ENCODE results near the gene FBXO9. TPM values are rescaled to one million over a fixed set of nuclear protein-coding genes. Genes with fewer than 3 reads are reported as not detected.

The FBXO9 gene
- total and polyA plus RNA-seq, 10 of the 15 experiments (the other 5 are each of a cell fraction or from before 2014, with no cell fraction given): 9.9 to 68.9 (median 31.3) TPM

DNA sequence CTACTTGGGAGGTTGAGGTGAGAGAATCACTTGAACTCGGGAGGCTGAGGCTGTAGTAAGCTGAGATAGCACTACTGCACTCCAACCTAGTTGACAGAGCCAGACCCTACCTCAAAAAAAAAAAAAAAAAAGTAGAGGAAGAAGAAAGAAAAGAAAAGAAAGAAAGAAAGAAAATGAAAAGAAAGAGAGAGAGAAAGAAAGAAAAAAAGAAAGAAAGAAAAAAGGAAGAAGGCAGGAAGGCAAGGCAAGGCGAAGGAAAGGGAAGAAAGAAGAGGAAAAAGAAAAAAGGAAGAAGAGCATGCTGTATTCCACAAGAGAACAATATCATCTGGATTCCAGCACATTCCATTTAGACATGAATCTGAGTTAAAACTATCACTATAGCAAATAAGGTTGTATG is 79.6 kb downstream of the FBXO9 start (continued):
- TF ChIP-seq FOXK2 (IDR thresholded peaks at IDR 0.05) (no peak), FOXM1 (IDR thresholded peaks at IDR 0.05; ENCODE audit: low read depth, low read length) (no peak), MYB (IDR thresholded peaks at IDR 0.05; ENCODE audit: borderline replicate concordance, low read depth, low read length) (no peak), KDM1A (IDR thresholded peaks at IDR 0.05; ENCODE audit: borderline replicate concordance) (no peak), PBX3 (IDR thresholded peaks at IDR 0.05; ENCODE audit: insufficient replicate concordance, low read depth, low read length) (no peak)

- in situ Hi-C loops (cut with MboI): no loop called here
- Histone ChIP-seq H3K4me2 (ENCODE audit: control insufficient read depth, insufficient read depth) (no peak within 1 kb of the TSS), H3K4me3 (no peak within 1 kb of the TSS), H4K20me1 (ENCODE audit: control insufficient read depth, insufficient read depth) (no peaks in the 10 kb centered on the region), H3K9ac (ENCODE audit: control insufficient read depth, insufficient read depth, low read length) (no peak within 1 kb of the TSS), H3K9me3 (replicated peaks; ENCODE audit: control insufficient read depth, insufficient read depth, low read length) (no peaks in the 10 kb centered on the region), H2AFZ (ENCODE audit: control insufficient read depth, low read depth, low read length) (no peak within 1 kb of the TSS), H3K27me3 (replicated peaks in 1 of 2; ENCODE audit: control insufficient read depth in 2 of 2, insufficient read depth in 2 of 2, low read length in 1 of 2) (no peaks in the 10 kb centered on the region), H3K36me3 (ENCODE audit: control insufficient read depth in 2 of 2, insufficient read depth in 2 of 2, low read length in 1 of 2) (no peaks in the 10 kb centered on the region), H3K79me2 (ENCODE audit: control insufficient read depth, insufficient read depth, low read length) (no peaks in the 10 kb centered on the region), H3K4me1 (ENCODE audit: control insufficient read depth, insufficient read depth, low read length) (no peaks in the 10 kb centered on the region), H3K27ac (ENCODE audit: control insufficient read depth, insufficient read depth) (no peak within 1 kb of the TSS)
- FAIRE-seq (no peak), DNase-seq (ENCODE audit: low read depth, low spot score) (no peak), ATAC-seq (no peak)
- WGBS (ENCODE audit: insufficient coverage, insufficient replicate concordance, low lambda C conversion rate, missing lambda C conversion rate): 52% methylated on average over 5 of the region's 5 CpGs
- BruUV-seq (replicated peaks): no TSS peak
- intact Hi-C loops (cut with micrococcal nuclease; ENCODE audit: unreplicated experiment): no loop called here
- ChIA-PET POLR2A (no interaction called here), CTCF (no interaction called here), RAD21 (ENCODE audit: unreplicated experiment) (no interaction called here), SMC1A (ENCODE audit: uncharacterized antibody, unreplicated experiment) (no interaction called here)
- TF ChIP-seq, protein P1, sequence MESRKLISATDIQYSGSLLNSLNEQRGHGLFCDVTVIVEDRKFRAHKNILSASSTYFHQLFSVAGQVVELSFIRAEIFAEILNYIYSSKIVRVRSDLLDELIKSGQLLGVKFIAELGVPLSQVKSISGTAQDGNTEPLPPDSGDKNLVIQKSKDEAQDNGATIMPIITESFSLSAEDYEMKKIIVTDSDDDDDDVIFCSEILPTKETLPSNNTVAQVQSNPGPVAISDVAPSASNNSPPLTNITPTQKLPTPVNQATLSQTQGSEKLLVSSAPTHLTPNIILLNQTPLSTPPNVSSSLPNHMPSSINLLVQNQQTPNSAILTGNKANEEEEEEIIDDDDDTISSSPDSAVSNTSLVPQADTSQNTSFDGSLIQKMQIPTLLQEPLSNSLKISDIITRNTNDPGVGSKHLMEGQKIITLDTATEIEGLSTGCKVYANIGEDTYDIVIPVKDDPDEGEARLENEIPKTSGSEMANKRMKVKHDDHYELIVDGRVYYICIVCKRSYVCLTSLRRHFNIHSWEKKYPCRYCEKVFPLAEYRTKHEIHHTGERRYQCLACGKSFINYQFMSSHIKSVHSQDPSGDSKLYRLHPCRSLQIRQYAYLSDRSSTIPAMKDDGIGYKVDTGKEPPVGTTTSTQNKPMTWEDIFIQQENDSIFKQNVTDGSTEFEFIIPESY (IDR thresholded peaks at IDR 0.05): no peak
- no peak for TF ChIP-seq HDGF (IDR thresholded peaks at IDR 0.05)
- no peak for TF ChIP-seq NRF1 (conservative IDR thresholded peaks at IDR 0.05; ENCODE audit: low read depth, low read length)
- TF ChIP-seq MEF2B (IDR thresholded peaks at IDR 0.05; ENCODE audit: partially characterized antibody, poor library complexity, severe bottlenecking): no peak
- TF ChIP-seq E4F1 (IDR thresholded peaks at IDR 0.05; ENCODE audit: borderline replicate concordance, partially characterized antibody): no peak
- TF ChIP-seq YY1 (IDR thresholded peaks at IDR 0.05; ENCODE audit: low read depth, low read length): no peak
- TF ChIP-seq SP1 (IDR thresholded peaks at IDR 0.05; ENCODE audit: low read depth, low read length): no peak
- no peak for TF ChIP-seq IKZF1 (conservative IDR thresholded peaks at IDR 0.05)
- TF ChIP-seq ATF3 (IDR thresholded peaks at IDR 0.05; ENCODE audit: borderline replicate concordance, extremely low read depth, low read depth, low read length): no peak
- TF ChIP-seq POLR2AphosphoS2 (IDR thresholded peaks at IDR 0.05; ENCODE audit: low read depth, low read length): no peak
- TF ChIP-seq BHLHE40 (IDR thresholded peaks at IDR 0.05; ENCODE audit: borderline replicate concordance in 1 of 2, low read depth in 2 of 2, low read length in 1 of 2): no peak
- TF ChIP-seq KAT2A (conservative IDR thresholded peaks at IDR 0.05; ENCODE audit: control insufficient read depth, low read depth, low read length): no peak
These were observed 83.5 kb downstream of the FBXO9 start, which contains the start of gene GCM1 for GRCh38 chr6:53148684-53149083. Gene GCM1 (minus strand): TSS chr6:53148841. CDS start chr6:53145632, 3,209 bp downstream.
